ENCODE results near the gene ZC3H6.
"Not testable (repeated sequence)": the region's sequence is repeated elsewhere in the genome, so short reads cannot be mapped to it uniquely, and the experiment has no call there.

The ZC3H6 gene

DNA sequence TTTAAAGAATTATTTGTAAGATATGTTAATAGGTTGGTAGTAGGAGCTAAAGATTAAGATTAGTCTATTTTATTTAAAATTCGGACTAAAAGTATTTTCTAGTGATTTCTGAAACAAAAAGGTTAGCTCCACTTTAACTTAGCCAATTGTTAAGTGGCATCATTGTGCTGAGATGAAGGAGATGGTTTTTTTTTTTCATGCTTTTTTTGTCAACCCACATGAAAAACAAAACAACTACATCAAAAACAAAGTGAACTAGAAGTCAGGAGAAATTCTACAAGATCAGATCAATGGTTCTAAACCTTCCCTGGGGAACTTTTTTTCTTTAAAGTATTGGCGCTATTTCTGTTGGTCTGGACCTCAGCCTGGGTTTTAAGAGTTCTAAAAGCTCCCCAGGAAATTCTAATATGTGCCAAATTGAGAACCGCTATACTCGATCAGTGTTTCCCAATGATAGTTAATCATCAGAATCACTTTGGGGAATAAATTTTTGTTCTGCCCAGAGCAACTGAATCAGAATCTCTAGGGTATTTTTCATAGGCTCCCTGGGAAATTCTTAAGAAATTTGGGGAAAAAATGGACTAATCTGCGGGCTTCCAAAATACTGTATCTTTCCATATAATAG lies 2.3 kb downstream of the ZC3H6 start:
- DNase-seq (ENCODE audit: low spot score), result no peak

DNA sequence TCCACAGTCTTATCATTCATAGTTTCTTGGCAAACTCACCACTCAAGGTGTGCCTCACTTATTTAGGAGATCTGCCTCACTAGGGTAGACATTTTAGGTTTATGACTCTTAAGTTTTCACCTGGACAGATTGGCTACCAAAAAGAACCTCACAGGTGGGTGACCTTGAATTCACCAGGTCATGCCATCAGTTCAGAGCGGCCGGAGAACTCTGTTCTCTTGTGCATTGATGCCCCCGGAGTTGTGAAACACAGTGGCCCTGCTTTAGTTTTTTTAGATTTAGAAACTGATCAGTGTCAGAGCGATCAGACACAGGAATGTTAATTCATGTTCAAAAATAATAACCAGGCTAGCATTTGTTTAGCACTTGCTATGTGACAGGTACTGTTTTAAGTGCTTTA lies 6.7 kb downstream of the ZC3H6 start:
- not testable (repeated sequence) for DNase-seq (ENCODE audit: low spot score)

DNA sequence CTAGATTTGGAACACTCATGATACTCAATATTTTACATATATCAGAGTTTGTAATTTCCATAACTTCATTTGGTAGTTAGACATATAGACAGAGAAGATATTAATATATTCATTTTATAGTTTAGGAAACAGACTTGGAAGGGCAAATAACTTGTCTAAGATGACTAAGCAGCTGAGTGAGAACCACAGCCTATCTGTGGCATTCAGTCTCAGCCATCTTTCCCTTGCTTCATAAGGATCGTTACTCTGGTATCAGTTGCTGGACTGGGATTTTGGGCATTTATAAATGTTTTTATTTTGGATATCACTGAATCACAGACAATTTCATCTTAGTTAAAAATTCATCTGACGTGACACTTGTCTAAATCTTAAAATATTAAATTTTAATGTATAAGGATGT lies 8.1 kb downstream of the ZC3H6 start:
- DNase-seq (ENCODE audit: low spot score), result not testable (repeated sequence)

DNA sequence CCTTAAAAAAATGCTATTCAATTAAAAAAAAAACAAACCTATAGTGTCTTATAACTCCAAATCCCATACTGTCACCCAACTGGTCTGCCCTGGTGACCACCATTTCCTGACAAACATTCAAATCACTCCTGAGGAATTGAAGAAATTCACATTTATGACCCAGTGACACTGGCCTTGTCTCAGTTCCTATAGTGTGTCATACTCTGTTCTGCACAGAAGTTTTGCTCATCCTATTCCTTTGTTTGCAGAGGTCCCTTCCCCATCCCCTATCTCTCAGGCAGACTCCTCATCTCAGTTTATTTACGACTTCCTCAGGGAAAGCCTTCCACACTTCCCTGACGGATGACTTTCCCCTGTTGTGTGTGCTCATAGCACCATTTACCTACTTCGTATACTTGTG lies 14.7 kb downstream of the ZC3H6 start:
- no peak for DNase-seq (ENCODE audit: low spot score)

DNA sequence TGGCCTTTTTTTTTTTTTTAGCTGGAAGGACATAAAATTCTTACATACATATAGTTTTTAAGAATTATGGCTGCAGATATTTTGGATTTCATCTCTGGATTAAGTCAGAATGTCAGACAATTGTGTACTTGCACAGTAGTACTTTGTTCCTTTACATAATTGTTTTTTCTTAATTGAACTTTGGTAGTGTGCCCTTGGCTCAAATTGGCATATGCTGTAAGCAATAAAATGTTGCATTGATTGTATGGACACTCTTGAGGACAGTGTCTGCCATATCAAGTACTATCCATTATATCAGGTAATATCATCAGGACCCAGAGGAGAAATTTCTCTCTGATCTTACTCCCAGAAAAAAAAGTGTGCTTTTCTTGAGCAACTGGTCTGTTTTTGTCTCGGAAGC lies 15.3 kb downstream of the ZC3H6 start:
- DNase-seq (ENCODE audit: low spot score), result no peak

DNA sequence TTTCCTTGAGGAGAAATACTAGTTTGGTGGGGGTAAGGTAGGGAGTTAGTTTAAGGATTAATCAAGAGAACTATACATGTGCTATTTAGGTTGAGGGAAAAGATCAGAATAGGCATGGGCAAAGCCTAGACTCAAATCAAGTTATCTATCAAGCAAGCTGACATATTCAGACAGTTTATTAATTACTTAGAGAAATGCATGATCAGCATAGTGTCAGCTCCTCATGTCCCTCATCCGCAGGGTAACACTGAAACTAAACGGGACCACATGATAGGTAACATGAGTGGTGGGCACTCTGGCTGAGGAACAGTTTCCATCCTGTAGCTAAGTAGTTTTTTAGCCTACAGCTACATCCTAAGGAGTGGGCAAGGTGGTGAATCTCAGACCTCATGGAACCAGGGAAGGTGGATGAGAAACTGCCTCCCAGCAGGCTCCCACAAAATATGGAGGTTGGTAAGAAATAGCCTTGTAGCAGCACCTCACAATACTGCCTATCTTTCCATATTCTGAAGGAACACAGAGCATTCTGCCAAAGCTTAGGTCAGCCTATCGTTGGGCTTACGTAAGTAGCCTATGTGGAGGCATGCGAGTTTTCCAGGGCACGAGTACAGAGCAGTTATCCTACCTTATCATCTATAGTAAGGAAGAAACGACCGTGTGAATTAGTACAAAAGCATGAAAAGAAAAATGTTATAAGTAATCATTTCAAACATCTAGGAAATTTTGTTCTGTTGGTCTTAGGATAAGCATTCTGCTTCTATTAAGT lies 18.4 kb downstream of the ZC3H6 start:
- DNase-seq (ENCODE audit: low spot score), result no peak

DNA sequence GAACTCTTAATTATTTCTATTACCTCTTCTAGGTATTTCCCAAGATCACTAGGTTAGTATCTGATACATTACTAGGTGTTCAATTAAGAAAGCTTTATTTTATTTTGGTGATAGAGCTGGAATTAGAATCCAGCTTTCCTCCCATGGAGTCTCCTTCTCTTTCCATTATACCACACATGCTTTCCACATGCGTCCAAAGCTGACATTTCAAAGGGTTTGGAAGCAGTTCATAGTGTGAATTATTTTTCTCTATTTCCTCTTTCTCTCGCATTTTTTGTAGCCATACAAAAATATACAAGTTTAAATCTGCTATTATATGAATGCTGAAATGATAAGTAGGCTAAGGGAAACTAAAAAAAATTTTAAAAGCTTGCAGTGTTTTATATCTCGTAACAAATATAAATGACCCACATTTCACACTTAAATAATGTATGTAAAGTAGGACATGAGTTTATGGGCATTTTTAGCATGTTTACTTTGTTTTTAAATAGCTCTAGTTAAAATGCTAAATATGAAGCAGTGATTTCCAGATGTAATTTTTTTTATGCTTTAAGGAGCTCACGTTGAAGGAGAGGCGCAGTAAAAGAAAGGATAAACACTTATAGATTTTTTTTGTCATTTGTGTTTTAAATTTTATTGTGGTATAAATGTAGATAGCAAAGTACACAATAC lies 20.1 kb downstream of the ZC3H6 start:
- DNase-seq (ENCODE audit: low spot score), result no peak

DNA sequence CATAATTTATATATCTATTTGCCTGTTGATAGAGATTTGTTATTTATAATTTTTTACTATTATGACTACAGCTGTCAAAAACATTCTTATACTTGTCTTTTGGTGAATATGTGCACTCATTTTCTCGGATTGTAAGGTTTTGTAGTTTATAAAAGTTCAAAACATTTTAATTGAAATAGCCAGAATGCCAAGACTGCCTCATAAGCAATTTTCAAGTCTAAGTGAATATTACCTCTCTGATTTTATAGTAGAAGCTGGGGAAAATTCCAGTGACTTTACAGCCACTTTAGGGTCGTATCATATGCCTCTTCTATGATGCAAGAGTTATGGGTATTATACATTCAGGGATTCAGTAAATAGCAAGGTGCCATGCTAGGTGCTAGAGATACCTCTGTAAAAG lies 21.0 kb downstream of the ZC3H6 start:
- DNase-seq (ENCODE audit: low spot score), result no peak

DNA sequence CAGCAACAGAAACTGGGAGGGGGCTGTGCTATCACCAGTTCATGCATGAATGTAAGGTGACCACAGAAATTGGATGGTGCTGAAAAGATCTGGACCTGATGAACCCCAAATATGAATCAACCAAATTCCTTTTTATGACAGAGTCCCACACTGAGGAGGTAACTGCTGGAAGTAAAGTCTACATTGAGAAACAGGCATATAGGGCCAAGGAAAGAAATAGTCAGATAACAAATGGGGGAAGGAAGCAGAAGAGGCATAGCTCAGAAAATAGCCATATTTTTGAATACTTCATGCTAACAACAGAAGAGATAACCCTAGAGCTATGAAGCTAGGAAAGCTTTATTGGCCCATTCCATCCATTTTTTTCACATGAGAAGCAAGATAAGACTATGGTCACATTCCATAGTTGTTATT lies 25.8 kb downstream of the ZC3H6 start:
- no peak for DNase-seq (ENCODE audit: low spot score)

DNA sequence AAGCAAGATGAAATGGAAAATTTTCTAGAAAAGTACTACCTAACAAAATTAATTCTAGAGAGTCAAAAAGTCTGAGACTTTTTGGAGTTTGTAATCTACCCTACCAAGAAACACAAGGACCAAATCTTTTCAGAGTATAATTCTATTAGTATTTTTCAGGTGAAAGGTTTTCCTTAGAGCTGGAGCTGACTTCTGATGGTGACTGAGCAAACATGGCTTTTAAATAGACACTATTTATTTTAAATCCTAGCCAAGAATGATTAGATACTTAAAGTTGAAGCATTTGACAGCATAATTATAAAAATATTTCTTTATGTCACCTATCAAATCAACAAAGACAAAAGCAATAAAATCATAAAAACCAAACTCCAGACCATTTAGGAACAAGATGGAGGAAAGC lies 26.6 kb downstream of the ZC3H6 start:
- DNase-seq (ENCODE audit: low spot score), result no peak

DNA sequence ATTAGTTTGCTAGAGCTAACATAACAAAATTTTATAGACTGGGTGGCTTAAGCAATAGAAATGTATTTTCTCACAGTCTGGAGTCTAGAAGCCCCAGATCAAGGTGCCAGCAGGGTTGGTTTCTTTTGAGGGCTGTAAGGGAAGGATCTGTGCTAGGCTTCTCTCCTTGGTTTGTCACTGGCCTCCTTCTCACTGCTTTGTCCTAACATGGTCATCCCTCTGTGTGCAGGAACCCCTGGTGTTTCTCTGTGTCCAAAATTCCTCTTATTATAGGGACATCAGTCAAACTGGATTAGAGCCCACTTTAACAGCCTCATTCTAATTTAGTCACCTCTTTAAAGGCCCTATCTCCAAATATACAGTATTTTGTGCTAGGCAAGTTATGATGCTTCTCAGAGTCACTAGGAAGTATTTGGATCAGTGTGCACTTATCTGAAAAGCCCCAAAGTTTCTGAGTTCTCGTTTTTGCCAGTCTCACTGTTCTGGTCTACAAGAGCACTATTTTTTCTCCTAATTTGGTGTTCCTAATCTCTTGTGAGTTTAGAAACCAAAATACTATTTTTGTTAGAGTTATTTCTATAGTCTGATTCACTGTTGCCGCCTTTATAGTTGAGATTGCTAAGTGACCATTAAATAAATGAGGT lies 29.0 kb downstream of the ZC3H6 start:
- no peak for DNase-seq (ENCODE audit: low spot score)

DNA sequence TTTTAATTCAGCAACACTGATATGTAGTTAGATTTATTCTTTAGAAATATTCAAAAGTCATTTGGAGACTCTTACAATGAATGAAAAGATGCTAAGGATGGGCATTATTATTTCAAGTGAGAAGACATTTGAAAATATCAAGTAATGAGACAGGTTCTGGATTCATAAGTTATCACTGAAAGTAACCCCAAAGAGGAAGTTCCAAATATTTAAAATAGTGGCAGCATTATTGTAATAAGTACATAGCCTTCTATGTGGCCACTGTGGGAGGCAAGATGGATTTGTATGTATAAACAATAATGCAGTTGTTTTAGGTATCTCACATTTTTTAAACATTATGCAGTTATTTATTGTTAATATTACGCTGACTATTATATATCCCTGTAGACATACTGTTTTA lies 29.7 kb downstream of the ZC3H6 start:
- DNase-seq (ENCODE audit: low spot score), result no peak

DNA sequence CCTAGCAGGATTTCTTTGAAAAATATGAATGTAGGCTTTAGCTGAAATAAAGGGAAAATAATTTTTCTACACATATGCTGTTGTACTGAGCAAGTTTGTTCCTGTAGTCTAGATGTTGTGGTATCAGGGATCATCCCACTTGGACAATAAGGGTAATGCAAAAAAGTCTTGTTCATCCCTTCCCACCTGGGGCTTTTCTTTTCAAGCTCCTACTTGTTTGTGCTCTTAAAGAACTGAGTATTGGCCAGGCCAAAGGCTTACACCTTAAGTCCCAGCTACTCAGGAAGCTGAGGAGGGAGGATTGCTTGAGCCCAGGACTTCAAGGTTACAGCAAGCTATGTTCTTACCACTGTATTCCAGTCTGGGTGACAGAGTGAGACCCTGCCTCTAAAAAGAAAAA lies 35.5 kb downstream of the ZC3H6 start:
- no peak for DNase-seq (ENCODE audit: low spot score)

DNA sequence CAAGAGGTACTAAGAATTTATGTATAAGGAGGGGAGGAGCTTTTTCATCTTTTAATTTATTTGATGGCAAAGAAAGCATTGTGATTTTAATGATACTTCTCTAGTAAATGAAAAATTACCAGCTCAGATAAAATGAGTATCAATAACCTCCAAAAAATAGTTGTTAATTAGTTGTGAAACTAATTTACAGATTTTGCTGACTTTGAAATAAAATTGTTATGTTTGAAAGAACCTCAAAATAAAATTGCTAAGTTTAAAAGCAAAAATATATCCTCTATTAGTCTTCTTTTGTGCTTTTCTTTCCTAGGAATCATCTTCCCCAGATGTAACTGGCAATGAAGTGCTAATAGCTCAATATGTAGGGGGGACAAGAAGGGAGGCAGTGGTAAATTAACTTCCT lies 36.5 kb downstream of the ZC3H6 start:
- DNase-seq (ENCODE audit: low spot score), result no peak

DNA sequence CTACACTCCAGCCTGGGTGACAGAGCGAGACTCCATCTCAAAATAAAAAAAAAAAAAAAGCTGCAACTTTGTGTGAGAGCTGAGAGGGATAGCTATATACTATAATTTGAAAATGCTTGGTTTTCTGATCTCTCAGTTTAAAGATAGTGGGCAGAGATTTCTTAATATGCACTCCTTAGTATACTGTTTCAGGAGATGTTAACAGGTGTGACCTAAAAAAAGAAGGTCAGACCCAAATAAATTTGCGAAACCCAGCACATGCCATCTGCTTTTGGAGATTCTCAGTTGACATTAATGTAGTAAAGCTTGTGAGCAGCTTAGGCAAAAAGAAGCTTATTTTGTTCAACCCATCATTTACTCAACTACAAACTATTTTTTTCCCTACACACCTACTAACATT lies 37.4 kb downstream of the ZC3H6 start:
- DNase-seq (ENCODE audit: low spot score), result no peak

DNA sequence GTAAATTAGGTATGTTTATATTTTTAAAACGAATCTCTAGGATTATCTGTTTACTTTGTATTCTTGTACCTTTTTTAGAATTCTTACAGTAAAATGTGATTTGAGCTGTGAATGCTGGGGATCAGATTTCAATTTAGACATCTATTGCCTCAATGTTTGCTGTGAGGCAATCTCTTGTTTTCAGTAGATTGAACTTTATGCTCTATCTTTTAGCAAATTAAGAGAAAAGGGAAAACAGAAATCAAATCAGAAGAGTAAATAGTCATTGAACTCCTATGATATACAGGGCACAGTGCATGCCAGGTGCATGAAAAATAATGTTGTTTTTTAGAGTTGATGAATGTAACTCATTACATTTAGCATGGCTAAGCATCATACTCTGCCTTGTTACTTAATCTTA lies 39.5 kb downstream of the ZC3H6 start:
- DNase-seq (ENCODE audit: low spot score), result no peak

DNA sequence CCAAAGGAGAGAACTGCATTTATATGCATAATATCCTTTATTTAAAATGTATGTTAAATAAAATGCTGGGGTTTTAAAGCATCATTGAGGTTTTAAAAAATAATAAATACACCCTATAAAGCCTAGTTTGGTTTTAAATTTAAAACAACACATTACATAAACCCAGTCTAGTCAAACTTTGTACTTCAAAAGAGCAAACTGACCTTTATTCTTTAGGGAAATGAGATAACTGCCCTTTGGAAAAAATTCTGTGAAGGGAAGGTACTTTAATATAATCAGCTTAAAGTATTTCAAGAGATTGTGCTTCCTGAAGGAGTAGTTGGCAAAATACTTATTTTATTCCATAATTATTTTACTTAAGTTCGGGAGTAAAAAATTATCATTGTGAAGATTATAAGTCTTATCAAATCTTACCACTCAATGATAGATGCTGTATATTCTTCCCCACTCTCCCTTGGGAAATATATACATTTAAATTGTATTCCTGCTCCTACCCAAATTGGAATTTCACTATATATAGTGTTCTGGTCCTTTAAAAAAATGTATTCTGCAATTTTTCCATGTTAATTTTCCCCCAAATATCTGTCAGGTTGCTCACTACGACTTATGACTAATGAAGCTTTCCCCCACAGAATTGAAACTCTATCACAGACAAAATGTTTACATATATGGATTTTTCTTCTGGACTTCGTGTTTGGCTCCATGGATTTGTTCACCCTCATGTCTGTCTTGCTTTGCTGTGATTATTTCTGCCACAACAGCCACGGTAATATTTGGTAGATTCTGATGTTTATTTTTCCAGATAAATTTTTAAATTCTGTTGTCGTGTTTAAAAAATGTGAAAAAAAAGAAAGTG lies 42.1 kb downstream of the ZC3H6 start:
- DNase-seq (ENCODE audit: low spot score), result no peak

DNA sequence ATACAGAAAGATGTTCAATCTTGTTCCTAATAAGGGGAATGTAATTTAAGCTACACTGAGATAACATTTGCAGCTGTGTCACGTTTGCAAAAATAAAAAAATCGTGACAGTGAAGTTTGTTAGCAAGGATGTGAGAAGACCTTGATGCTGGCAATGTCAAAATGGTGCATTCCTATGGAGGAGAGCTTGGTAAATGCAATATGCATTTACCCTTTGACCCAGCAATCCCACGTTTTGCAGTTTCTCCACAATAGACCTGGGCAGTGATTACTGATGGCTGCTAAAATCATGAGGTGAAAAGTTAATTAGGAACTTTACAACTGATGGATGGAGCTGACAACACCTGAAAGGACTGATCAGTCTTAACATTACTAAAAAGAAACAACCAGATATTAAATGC lies 43.1 kb downstream of the ZC3H6 start:
- no peak for DNase-seq (ENCODE audit: low spot score)

DNA sequence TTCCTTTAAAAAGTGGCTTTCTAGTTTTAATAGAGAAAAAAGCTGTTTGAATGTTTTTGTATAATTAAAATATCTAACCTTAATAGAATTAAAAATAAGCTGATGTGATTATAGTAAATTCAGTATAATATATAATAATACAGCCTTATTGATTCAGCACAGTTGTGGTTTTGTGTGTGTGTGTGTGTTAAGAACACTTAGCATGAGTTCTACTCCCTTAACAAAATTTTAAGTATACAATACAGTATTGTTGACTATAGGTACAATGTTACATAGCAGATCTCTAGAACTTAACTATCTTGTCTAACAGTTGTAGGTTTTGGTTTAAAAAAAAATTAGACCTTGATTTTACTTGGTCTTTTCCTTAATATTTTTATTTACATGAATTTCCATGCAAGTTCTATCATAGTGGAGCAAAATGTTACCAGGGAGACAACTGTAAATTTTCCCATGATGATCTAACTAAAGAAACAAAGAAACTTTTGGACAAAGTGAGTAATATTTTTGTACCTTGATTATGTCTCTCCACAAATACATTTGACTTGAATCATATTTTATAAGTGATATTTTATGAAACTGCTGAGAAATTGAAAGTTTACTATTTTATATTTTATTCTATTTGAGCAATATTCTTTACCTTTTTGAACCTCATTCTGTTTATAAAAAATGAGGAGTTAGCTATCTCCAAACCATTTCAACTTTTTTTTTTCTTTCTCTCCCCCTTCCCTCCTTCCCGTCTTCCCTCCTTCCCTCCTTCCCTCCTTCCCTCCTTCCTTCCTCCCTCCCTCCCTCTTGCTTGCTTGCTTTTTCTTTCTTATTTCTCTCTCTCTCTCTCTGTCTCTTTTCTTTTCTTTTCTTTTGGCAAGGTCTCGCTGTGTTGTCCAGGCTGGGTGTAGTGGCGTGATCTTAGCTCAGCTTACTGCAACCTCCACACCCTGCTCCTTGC lies 46.3 kb downstream of the ZC3H6 start:
- DNase-seq (ENCODE audit: low spot score), result no peak

DNA sequence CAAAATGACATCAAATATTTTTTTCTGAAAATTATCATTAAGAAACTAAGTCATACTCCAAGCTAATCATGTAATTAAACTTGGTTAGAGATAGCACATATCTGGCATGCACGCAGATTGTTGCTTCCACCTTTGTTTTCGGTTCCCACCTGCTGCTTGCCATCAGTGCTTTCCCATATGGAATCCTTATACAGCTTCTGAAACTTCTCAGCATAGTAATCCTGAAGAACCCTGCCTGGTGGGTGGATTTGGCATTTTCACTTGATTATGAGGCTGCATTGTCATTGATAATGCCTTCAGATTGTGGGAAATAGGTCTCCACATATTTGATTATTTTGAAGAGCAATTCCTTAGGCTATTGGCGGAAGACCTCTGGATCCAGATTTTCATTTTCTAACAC lies 47.5 kb downstream of the ZC3H6 start:
- no peak for DNase-seq (ENCODE audit: low spot score)

Measured in left forelimb (tissue), 1 donor.